A549 (cell line): ENCODE data around the gene RPS10. TPM values are rescaled to one million over a fixed set of nuclear protein-coding genes. Genes with fewer than 3 reads are reported as not detected.

Experiments used
- ATAC-seq, 2 experiments: fragments of 200-7000 bp in 1 of 2; fragments of >200 bp in 1 of 2; cut with Nextera tagmentation in 1 of 2; cut with Tn5 transposase in 1 of 2; 3 replicates each; pipeline versions ENCODE4 v1.8.0 to v1.9.1; 2018 to 2020; ENCODE audit warnings: mild to moderate bottlenecking in 1 of 2, moderate library complexity in 1 of 2
- CTCF ChIA-PET: fragments of 300-600 bp; sonication (Branson Sonifier 250); formaldehyde crosslinking; extraction: SDS; loops from one replicate; lab custom pipeline; 2021; ENCODE audit warnings: antibody characterized with exemption, inconsistent platforms; lab: Yijun Ruan, JAX
- POLR2A ChIA-PET: fragments of 350-600 bp; formaldehyde crosslinking; extraction: SDS; loops from one replicate; lab custom pipeline; 2021; ENCODE audit warnings: antibody characterized with exemption, inconsistent platforms; lab: Yijun Ruan, JAX
- DNase-seq, 2 experiments: peaks; one replicate each; pipeline versions ENCODE4 v3.0.0 to v3.0.0-alpha.2; 2011 to 2016; ENCODE audit warnings: low read depth in 1 of 2, low spot score in 1 of 2
- FAIRE-seq: peaks from 2 replicates; lab custom pipeline; 2011; peaks lifted over from hg19 to GRCh38; lab: Jason Lieb, UNC
- H3K27ac ChIP-seq, 2 experiments: fragments of >200 bp; sonication (Bioruptor Twin); formaldehyde crosslinking; 3 replicates each; pipeline ENCODE4 v1.5.1; 2016 to 2017
- H3K4me1 ChIP-seq: fragments of >200 bp; sonication (Bioruptor Twin); formaldehyde crosslinking; 3 replicates; pipeline ENCODE4 v1.6.1; 2016
- H3K4me2 ChIP-seq: fragments of >200 bp; sonication (Bioruptor Twin); formaldehyde crosslinking; 3 replicates; pipeline ENCODE4 v1.6.1; 2016
- H3K4me3 ChIP-seq: fragments of >200 bp; sonication (Bioruptor Twin); formaldehyde crosslinking; 3 replicates; pipeline ENCODE4 v1.5.1; 2016
- H3K9me3 ChIP-seq: fragments of >200 bp; sonication (Bioruptor Twin); formaldehyde crosslinking; 3 replicates; pipeline ENCODE4 v1.6.1; 2016
- CBX2 ChIP-seq: fragments of 200-600 bp; sonication (generic); IDR thresholded peaks from 2 replicates; pipeline ENCODE4 v1.6.1; 2016; ENCODE audit warnings: low read depth, mild to moderate bottlenecking, borderline replicate concordance
- CHD2 ChIP-seq: fragments of 150-350 bp; IDR thresholded peaks from 2 replicates; pipeline ENCODE4 v1.6.1; 2014; ENCODE audit warnings: low read length; ENCODE audit not compliant: partially characterized antibody
- E2F6 ChIP-seq: IDR thresholded peaks from 2 replicates; pipeline ENCODE4 v1.6.1; 2012; ENCODE audit warnings: low read depth, borderline replicate concordance
- EHF ChIP-seq: fragments of 250-450 bp; sonication (Bioruptor Pico); IDR thresholded peaks from 2 replicates; pipeline ENCODE4 v1.5.0; 2020; ENCODE audit warnings: mild to moderate bottlenecking
- EP300 ChIP-seq, 2 experiments: fragments of >200 bp; sonication (Bioruptor Twin); formaldehyde crosslinking; IDR thresholded peaks; 2 replicates in 1 of 2; 3 replicates in 1 of 2; pipeline ENCODE4 v1.6.1; 2016 to 2017
- FOSB ChIP-seq: fragments of 250-450 bp; sonication (Bioruptor Pico); IDR thresholded peaks from 2 replicates; pipeline ENCODE4 v1.5.0; 2020; ENCODE audit warnings: mild to moderate bottlenecking, moderate library complexity
- FOXS1 ChIP-seq: fragments of 250-450 bp; sonication (Bioruptor Pico); IDR thresholded peaks from 2 replicates; pipeline ENCODE4 v1.5.0; 2020; ENCODE audit warnings: mild to moderate bottlenecking, moderate library complexity
- HES2 ChIP-seq: fragments of >200 bp; sonication (Bioruptor Twin); formaldehyde crosslinking; IDR thresholded peaks from 2 replicates; pipeline ENCODE4 v1.6.1; 2016
- JUNB ChIP-seq: fragments of >200 bp; sonication (Bioruptor Twin); formaldehyde crosslinking; IDR thresholded peaks from 2 replicates; pipeline ENCODE4 v1.6.1; 2016
- NR3C1 ChIP-seq: fragments of >200 bp; sonication (Bioruptor Twin); formaldehyde crosslinking; IDR thresholded peaks from 3 replicates; pipeline ENCODE4 v1.6.1; 2017
- PHF8 ChIP-seq: fragments of 200-600 bp; sonication (generic); IDR thresholded peaks from 2 replicates; pipeline ENCODE4 v1.6.1; 2016; ENCODE audit warnings: low read depth, mild to moderate bottlenecking, antibody characterized with exemption, moderate library complexity, borderline replicate concordance
- REST ChIP-seq: fragments of 200-600 bp; sonication (generic); IDR thresholded peaks from 2 replicates; pipeline ENCODE4 v1.6.1; 2016; ENCODE audit warnings: antibody characterized with exemption, mild to moderate bottlenecking, moderate library complexity
- TP53 ChIP-seq: fragments of 250-450 bp; sonication (Bioruptor Pico); IDR thresholded peaks from 2 replicates; pipeline ENCODE4 v1.5.0; 2021; ENCODE audit warnings: mild to moderate bottlenecking, moderate library complexity
- USF2 ChIP-seq: fragments of 450-650 bp; IDR thresholded peaks from 2 replicates; pipeline ENCODE4 v1.6.1; 2014; ENCODE audit warnings: antibody characterized with exemption
- ZC3H11A ChIP-seq: fragments of 450-650 bp; IDR thresholded peaks from 2 replicates; pipeline ENCODE4 v1.6.1; 2014; ENCODE audit warnings: antibody characterized with exemption, mild to moderate bottlenecking
- ZFP36 ChIP-seq: fragments of 450-650 bp; IDR thresholded peaks from 2 replicates; pipeline ENCODE4 v1.6.1; 2014; ENCODE audit warnings: borderline replicate concordance; ENCODE audit not compliant: partially characterized antibody
- ZNF302 ChIP-seq: fragments of 250-450 bp; sonication (Bioruptor Pico); IDR thresholded peaks from 2 replicates; pipeline ENCODE4 v1.9.0; 2021; ENCODE audit warnings: inconsistent platforms, mild to moderate bottlenecking, moderate library complexity
- WGBS: methylation state at CpG from one replicate; pipeline ENCODE4 v1.1.6; 2017; ENCODE audit errors: missing lambda C conversion rate; 5-methylcytosine and 5-hydroxymethylcytosine counted together
- polyA plus RNA-seq, 4 experiments: library from polyadenylated mRNA; depleted of rRNA in 3 of 4; stranded (reverse); fragments of >200 nt; fragmentation: RNase III in 1 of 4; extraction: RNeasy Plus Mini Kit Qiagen cat#74134 plus additional on column Dnase treatment in 1 of 4; gene quantifications; 2 replicates in 3 of 4; 3 replicates in 1 of 4; pipeline ENCODE4 v1.2.3, GENCODE V29; 2011 to 2017
- TF ChIP-seq, protein P1 (sequence below): IDR thresholded peaks from 2 replicates; pipeline ENCODE4 v1.6.1; 2012

RPS10 gene
- polyA plus RNA-seq, 2 of the 4 experiments (the other 2 are of a cell fraction): 1,532 to 1,783 TPM

- TF ChIP-seq PHF8 (no peak), EP300 (IDR thresholded peaks at IDR 0.05) (no peak), ZFP36 (no peak), FOXS1 (CRISPR knock-in tag) (no peak), USF2 (no peak), HES2 (no peak), CBX2 (no peak)
- DNase-seq (no peak), FAIRE-seq (no peak), ATAC-seq (no peak)
- Histone ChIP-seq H3K4me1 (peaks cover 10% of the 10 kb centered on the region), H3K9me3 (no peaks in the 10 kb centered on the region), H3K4me2 (no peak overlapping the region), H3K27ac (no peak overlapping the region), H3K4me3 (no peak overlapping the region)
- ChIA-PET CTCF (no interaction called here), POLR2A (no interaction called here)
- WGBS: 92% methylated on average over 21 of the region's 28 CpGs
Measured at GRCh38 chr6:34466242-34467185, 40.6 kb upstream of the RPS10 start.

GRCh38 chr6:34465531-34466241 lies 39.8 kb upstream of the RPS10 start, which contains the start of gene PACSIN1:
PACSIN1 (plus strand) TSS chr6:34466076; CDS start chr6:34526306, 60,230 bp downstream.
- no peak within 1 kb of the TSS for H3K4me3 ChIP-seq
- H3K4me1 ChIP-seq: peaks cover 10% of the 10 kb centered on the region
- H3K4me2 ChIP-seq: no peak within 1 kb of the TSS
- no peak for TF ChIP-seq NR3C1
- no peak for TF ChIP-seq JUNB
- TF ChIP-seq ZNF302 (CRISPR knock-in tag): no peak
- ATAC-seq (no peak), FAIRE-seq (no peak), DNase-seq (no peak)
- CTCF ChIA-PET: no interaction called here
- no peaks in the 10 kb centered on the region for H3K9me3 ChIP-seq
- H3K27ac ChIP-seq: no peak within 1 kb of the TSS
- POLR2A ChIA-PET: no interaction called here
- 89% methylated on average over 36 of the region's 67 CpGs for WGBS

DNA sequence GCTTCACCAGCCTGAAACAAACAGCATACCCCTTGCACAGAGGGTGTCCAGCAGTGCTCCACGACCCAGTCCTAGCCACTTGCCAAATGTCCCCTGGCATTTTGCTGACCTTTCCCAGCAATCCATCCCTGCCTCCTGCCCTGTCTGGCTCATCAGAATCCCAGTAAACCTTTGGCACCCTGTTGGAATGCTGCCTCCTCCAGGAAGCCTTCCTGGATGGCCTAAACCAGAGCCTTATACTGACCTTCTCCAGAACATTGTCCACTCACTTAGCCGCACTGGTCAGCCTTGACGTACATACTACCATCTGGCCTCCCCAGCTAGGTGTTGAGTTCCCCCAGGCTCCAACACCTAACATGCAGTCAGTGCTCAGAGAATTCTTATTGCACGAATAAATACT lies 38.0 kb upstream of the RPS10 start:
- no peak overlapping the region for H3K27ac ChIP-seq
- no peaks in the 10 kb centered on the region for H3K9me3 ChIP-seq
- CTCF ChIA-PET: interaction anchor here (0.9 to 6.2 kb wide), 4 partner anchors 48 to 268 kb away, joined by 3 to 72 read pairs (median 3); no protein-coding TSS in a partner anchor
- no peak overlapping the region for H3K4me3 ChIP-seq
- ATAC-seq: no peak
- POLR2A ChIA-PET: interaction anchor here (1.3 kb wide), 1 partner anchor 38 kb away, joined by 3 read pairs; the partner anchor contains the start of gene RPS10
- H3K4me1 ChIP-seq: peaks cover 10% of the 10 kb centered on the region
- TF ChIP-seq FOXS1 (CRISPR knock-in tag) (no peak), ZFP36 (peak; percentile 88)
- DNase-seq: no peak
- no peak for FAIRE-seq
- 79% methylated on average over 3 of the region's 4 CpGs for WGBS
- H3K4me2 ChIP-seq: no peak overlapping the region

GRCh38 chr6:34463299-34463698 lies 37.4 kb upstream of the RPS10 start:
- no peak overlapping the region for H3K4me2 ChIP-seq
- no peak for TF ChIP-seq FOXS1 (CRISPR knock-in tag)
- no peak for TF ChIP-seq ZNF302 (CRISPR knock-in tag)
- no peak for TF ChIP-seq FOSB (CRISPR knock-in tag)
- TF ChIP-seq CHD2: no peak
- TF ChIP-seq EHF (CRISPR knock-in tag): no peak
- TF ChIP-seq, protein P1, sequence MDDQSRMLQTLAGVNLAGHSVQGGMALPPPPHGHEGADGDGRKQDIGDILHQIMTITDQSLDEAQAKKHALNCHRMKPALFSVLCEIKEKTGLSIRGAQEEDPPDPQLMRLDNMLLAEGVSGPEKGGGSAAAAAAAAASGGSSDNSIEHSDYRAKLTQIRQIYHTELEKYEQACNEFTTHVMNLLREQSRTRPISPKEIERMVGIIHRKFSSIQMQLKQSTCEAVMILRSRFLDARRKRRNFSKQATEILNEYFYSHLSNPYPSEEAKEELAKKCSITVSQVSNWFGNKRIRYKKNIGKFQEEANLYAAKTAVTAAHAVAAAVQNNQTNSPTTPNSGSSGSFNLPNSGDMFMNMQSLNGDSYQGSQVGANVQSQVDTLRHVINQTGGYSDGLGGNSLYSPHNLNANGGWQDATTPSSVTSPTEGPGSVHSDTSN: no peak
- no peak for TF ChIP-seq REST
- no peak for TF ChIP-seq TP53 (CRISPR knock-in tag)
- no peak for TF ChIP-seq E2F6
- no peak for TF ChIP-seq ZC3H11A
- TF ChIP-seq, all 56 proteins: peak for 0
- CTCF ChIA-PET: interaction anchor here (0.9 to 6.2 kb wide), 3 partner anchors 148 to 267 kb away, joined by 3 to 72 read pairs (median 3); no protein-coding TSS in a partner anchor
- no peaks in the 10 kb centered on the region for H3K9me3 ChIP-seq
- no peak for ATAC-seq
- H3K27ac ChIP-seq: no peak overlapping the region
- peaks cover 10% of the 10 kb centered on the region for H3K4me1 ChIP-seq
- no peak for FAIRE-seq
- DNase-seq: no peak
- WGBS: 79% methylated on average over 2 of the region's 2 CpGs
- POLR2A ChIA-PET: interaction anchor here (1.3 kb wide), 1 partner anchor 37 kb away, joined by 3 read pairs; the partner anchor contains the start of gene RPS10
- H3K4me3 ChIP-seq: no peak overlapping the region
